ENCODE measurements around the gene ZNF136. TPM values are rescaled to one million over a fixed set of nuclear protein-coding genes. Genes with fewer than 3 reads are reported as not detected.

The ZNF136 gene
- total RNA-seq, 1 donor from 2014 or later: 21.0 TPM

GRCh38 chr19:12198136-12198535, 35.2 kb downstream of the ZNF136 start:
- Mint-ChIP-seq H3K9me3 (peaks cover 20% of the 10 kb centered on the region), H3K36me3 (peaks cover 46% of the 10 kb centered on the region)

GRCh38 chr19:12199757-12200419, 37.0 kb downstream of the ZNF136 start:
- no peak for TF ChIP-seq CTCF (conservative IDR thresholded peaks at IDR 0.05)
- DNase-seq (ENCODE audit: extremely low spot score, unreplicated experiment): no peak
- peaks cover 20% of the 10 kb centered on the region for H3K9me3 Mint-ChIP-seq
- peaks cover 46% of the 10 kb centered on the region for H3K36me3 Mint-ChIP-seq
- no peaks in the 10 kb centered on the region for H3K27me3 Mint-ChIP-seq
- H3K4me3 Mint-ChIP-seq: no peak overlapping the region
- H3K27ac Mint-ChIP-seq: no peak overlapping the region
- no peaks in the 10 kb centered on the region for H3K4me1 Mint-ChIP-seq (ENCODE audit: unreplicated experiment)

More at GRCh38 chr19:12198136-12198535, 35.2 kb downstream of the ZNF136 start:
- Mint-ChIP-seq H3K4me3 (no peak overlapping the region), H3K4me1 (ENCODE audit: unreplicated experiment) (no peaks in the 10 kb centered on the region), H3K27ac (no peak overlapping the region), H3K27me3 (no peaks in the 10 kb centered on the region)
- no peak for TF ChIP-seq CTCF (conservative IDR thresholded peaks at IDR 0.05)
- no peak for DNase-seq (ENCODE audit: extremely low spot score, unreplicated experiment)

GRCh38 chr19:12202250-12202649, 39.4 kb downstream of the ZNF136 start:
- TF ChIP-seq CTCF (conservative IDR thresholded peaks at IDR 0.05): no peak
- Mint-ChIP-seq H3K9me3 (peaks cover 30% of the 10 kb centered on the region), H3K4me1 (ENCODE audit: unreplicated experiment) (no peaks in the 10 kb centered on the region), H3K27me3 (no peaks in the 10 kb centered on the region), H3K4me3 (no peak overlapping the region), H3K27ac (no peak overlapping the region), H3K36me3 (peaks cover 45% of the 10 kb centered on the region)
- DNase-seq (ENCODE audit: extremely low spot score, unreplicated experiment): no peak

- Mint-ChIP-seq H3K27ac (no peak overlapping the region), H3K27me3 (no peaks in the 10 kb centered on the region), H3K36me3 (peaks cover 49% of the 10 kb centered on the region), H3K4me1 (ENCODE audit: unreplicated experiment) (no peaks in the 10 kb centered on the region), H3K9me3 (peaks cover 38% of the 10 kb centered on the region), H3K4me3 (no peak overlapping the region)
- DNase-seq (ENCODE audit: extremely low spot score, unreplicated experiment): no peak
- TF ChIP-seq CTCF (conservative IDR thresholded peaks at IDR 0.05): no peak
These were observed 42.4 kb downstream of the ZNF136 start for GRCh38 chr19:12205296-12205695.

GRCh38 chr19:12208221-12208620, 45.3 kb downstream of the ZNF136 start:
- no peak for TF ChIP-seq CTCF (conservative IDR thresholded peaks at IDR 0.05)
- Mint-ChIP-seq H3K36me3 (peaks cover 50% of the 10 kb centered on the region), H3K4me3 (no peak overlapping the region), H3K27me3 (no peaks in the 10 kb centered on the region), H3K9me3 (peaks cover 32% of the 10 kb centered on the region), H3K27ac (no peak overlapping the region), H3K4me1 (ENCODE audit: unreplicated experiment) (no peaks in the 10 kb centered on the region)
- DNase-seq (ENCODE audit: extremely low spot score, unreplicated experiment): no peak
